Measurements from ENCODE around the gene BCAT1.
A peak's percentile ranks its signal among the peaks of the same experiment; 100 is the strongest.
"Not testable (repeated sequence)": the region's sequence is repeated elsewhere in the genome, so short reads cannot be mapped to it uniquely, and the experiment has no call there.

BCAT1 gene

DNA sequence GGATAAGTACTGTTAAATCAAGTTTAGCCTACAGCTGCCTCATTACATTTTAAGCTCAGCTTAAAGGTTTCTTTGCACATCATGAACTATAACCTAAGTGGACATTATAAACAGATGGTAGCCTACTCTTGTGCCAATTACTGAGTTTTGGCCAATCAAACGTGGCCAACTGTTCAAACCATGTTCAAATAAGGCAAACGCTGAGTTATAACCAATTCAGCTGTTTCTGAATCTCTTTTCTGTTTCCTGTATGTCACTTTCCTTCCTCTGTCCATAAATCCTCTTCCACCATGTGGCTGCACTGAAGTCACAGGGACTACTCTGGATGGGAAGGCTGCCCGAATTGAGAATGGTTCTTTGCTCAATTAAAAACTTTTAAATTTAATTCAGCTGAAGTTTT lies 98.4 kb downstream of the BCAT1 start:
- no peak for DNase-seq

DNA sequence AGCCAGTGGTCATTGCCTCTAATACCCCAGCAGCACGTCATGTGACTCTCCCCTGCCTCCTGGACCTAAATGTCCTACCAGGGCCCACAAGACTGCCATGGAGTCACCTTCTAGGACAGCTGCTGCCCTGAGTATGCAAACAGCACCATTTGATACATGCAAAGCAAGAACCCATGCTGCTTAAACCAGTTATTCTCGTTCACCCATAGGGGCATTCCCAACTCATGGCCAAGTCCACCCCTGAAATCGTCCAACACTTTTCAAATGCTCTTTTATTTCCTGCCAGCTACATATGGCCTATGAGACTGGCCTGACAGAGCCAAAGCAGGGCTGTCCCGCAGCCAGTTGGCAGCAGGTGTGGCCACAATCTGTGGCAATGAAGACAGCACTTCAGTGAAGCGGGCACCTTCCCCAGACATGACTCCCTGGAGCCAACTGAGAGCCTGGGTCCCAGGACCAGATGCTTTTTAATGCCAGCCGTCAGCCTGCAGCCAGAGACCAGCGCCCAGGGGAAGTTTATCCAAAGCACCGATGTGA lies 99.9 kb downstream of the BCAT1 start:
- DNase-seq: no peak

DNA sequence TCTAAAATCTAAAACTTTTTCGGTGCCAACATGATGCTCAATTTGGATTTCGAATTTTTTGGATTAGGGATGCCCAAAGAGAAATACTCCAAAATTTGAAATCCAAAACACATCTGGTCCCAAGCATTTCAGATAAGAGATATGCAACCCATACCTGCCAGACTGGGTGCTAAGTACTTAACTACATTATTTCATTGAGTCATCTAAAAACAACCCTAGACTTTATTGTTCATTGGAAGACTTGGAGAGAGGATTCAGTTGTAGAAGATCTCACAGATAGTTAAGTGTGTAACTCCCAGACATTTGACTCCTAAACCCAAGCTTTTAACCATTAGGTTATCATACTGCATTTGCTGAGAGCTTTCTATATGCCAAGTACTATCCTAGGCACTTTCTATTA lies 102.2 kb downstream of the BCAT1 start:
- no peak for DNase-seq

DNA sequence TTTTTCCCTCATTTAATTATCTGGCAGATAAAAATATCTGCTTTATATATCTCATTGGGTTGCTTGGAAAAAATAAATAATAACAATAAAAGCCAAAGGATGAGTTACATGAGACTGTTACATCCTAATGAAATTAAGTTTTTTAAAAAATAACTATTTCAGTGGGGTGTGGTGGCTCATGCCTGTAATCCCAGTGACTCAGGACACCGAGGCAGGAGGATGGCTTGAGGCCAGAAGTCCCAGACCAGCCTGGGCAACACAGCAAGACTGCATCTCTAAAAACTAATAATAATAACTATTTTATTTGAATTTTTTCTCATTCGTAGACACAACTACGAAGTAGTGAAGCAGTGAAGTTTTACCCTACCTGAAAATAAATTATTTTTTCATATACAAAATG lies 103.3 kb downstream of the BCAT1 start:
- DNase-seq: no peak

DNA sequence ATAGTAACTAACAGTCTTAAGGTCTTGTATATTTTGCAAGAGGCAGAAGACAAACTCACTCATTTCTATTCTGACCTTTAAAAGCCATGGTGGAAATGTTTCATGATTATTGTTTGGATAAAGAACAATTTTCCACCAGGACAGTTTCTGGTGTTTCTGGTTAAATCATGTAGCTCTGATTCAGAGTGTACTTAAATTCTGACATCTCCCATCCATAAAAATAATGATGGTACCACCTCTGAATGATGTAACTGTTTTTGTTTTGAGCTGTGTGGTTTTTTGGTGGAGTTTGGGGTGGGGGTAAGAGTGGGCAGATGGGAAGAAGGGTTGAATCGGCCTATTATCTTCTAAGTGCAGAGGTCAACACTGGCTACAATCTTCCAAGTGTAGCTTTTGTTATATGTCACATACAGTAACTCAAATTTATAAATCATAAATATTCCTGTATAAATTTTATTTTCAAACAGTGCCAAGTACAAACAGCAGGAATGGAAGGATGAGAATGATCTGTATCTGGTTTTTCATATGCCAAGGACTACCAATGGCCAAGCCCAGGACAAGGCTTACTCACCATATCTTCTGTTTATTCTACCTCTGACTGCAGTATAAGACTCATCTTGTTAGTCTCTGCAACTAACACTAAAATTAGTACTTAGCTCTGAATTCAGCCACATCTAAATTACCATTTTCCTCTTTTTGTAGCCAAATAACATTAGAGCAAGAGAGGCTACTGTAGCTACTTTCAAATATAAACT lies 108.7 kb downstream of the BCAT1 start:
- peak; percentile 76 for DNase-seq

DNA sequence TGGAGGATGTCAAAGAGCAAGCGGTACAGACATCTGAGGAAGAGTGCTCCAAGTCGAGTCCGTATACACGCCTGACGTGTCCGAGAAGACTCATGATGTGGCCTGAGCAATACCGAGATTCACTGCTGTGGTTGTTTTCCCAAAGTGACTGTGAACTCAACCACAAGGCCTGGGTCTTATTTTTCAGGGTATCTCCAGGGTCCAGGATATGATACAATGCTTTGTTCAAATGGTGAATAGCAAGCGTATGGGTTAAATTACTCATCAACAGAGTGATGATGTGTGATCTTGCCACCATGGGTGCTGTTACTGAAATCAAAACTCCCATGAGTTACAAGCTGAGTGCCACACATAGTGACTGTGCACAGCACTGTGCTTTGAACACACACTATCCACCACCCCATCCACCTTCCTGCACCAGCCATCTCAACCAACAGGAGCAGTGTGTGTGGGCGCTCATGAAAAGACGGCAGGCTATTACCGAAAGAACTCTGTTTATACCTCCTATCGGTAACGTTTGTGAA lies 109.6 kb downstream of the BCAT1 start:
- DNase-seq: peak; percentile 97

DNA sequence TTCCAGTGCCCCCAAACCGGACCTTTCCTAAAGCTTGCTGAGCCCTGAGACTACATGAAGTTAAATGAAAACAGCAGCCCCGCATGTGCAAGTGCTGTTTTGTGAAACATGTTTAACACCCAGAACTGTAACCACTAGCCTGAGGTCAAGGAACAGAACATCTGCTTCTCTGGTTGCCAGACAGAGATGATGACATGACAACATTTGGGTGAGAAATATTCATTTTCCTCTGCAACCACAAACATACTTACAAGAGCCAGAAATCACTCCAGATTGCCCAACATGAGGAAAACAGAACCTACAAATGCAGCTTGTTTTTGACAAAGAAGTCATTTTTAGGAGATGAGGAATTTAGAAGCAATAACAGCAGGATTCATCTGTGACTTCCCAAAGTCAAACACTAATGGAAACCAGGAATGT lies 110.4 kb downstream of the BCAT1 start:
- DNase-seq: peak; percentile 90

DNA sequence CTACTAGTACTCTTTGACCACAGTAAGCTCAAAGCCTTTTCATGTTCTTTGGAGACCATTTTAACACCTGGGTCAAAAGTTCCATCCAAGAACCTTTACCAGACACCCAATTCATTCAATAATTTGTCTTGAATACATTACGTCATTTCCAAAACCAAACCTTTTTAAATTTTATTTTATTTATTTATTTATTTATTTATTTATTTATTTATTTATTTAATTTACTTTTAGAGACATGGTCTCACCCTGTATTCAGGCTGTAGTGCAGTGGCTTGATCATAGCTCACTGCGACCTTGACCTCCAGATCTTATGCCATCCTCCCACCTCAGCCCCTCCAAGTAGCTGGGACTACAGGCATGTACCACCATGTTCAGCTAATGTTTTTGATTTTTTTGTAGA lies 113.5 kb downstream of the BCAT1 start:
- no peak for DNase-seq

DNA sequence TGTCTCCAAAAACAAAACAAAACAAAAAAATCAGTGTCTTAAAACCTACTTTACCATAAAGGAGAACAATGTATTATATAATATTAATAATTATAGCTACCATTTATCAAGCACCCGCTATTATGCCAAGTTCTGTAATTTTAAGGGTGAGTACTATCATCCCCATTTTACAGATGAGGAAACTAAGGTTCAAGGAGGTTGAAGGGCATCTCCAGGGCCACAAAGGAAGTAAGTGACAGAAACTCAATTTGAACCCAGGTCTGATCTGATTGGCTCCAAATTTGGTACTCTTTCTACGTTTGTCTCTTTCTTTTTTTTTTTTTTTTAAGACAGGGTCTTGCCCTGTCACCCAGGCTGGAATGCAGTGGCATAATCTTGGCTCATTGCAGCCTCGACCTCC lies 115.4 kb downstream of the BCAT1 start:
- no peak for DNase-seq

DNA sequence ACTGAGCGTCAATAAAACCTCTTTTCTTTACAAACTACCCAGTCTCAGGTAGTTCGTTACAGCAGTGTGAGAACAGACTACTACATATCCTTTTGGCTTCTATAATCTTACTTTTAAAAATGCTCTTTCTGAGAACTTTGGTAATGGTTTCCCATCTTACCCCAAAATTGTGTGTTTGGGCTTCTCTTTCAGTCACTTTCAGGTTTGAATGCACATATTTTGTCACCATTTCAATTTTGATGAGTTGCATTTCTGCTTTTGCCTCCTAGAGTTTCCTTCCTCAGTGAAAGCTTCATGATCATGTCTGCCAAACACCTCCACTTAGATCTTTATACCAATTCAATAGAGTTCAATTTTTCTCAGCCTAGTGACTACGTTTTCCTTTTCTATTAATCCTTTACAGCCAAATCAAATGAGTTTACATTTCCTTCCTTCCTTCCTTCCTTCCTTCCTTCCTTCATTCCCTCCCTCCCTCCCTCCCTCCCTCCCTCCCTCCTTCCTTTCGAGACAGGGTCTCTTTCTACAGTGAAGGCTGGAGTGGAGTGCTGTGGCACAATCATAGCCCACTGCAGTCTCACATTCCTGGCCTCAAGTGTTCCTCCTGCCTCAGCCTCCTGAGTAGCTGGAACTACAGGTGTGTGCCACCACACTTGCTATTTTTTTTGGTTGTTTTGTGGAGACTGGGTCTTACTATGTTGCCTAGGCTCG lies 124.9 kb downstream of the BCAT1 start:
- DNase-seq: no peak

DNA sequence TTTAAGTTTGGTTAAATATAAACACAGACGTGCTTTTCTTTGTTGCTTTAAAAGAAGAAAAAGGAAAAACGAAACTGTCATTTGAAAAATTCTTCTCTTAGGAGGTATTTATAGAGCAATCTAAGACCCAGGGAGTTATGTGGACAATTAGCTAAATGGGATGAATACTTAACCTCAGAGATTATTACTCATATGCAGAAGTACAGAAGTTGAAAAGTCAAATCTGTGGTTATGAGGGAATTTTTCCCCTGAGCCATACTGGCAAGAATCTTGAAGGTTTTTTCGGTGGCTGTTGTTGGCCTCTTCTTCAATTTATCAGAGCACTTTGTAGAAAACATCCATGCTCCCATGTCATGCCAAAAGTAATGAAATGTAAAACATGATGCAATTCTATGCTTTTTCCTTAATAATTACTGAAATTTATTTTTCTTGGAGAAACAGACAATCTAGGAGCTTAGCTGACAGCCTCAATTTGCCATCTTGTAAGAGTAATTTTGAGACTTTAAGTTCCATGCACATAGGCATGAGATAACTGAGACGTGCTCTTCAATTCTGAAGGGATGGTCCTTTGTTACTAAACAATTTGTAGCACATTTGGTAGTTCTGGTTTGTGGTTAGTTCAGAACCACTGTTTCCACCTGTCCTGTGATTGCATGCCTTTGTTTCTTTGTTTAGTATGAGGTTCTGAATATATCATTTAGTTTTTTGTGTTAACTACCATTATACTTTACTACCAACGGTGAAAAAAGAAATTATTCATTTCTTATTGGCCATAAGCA lies 126.6 kb downstream of the BCAT1 start:
- DNase-seq: peak; percentile 62

DNA sequence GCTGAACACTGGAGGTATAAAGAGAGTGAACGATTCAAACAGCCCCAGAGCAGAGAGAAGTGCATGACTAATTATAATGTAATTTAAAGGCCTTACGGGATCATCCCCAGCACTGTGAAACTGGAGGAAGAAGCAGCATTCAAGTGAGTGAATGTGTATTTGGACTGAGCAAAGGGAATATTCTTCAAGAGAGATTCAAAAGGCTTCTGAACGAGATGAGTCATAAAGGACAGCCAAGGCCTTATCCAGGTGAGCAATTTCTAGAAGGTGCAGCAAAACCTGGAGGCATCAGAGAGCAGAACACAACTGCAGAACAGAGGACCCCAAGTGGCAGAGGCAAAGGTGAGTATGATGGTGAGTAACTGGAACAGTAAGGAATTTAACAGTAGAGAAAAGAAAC lies 127.2 kb downstream of the BCAT1 start:
- peak; percentile 63 for DNase-seq

DNA sequence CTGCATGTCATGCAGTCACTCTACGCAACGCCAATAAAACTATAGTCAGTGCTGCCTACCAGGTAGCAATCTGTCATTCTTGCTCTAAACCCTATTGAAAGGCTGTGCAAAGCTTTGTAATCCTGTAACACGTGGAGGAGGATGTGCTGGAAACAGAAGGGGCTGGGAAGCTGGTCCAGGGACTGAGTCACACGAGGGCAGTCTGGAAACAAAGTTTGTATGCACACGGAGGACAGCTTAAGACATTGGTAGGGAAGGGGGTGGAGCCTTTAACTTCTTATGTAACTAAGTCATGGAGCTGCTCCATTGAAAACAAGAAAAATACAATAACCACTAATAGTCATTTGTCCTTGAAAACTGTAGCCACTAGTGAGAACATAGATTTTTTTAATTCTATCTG lies 128.0 kb downstream of the BCAT1 start:
- DNase-seq: no peak

DNA sequence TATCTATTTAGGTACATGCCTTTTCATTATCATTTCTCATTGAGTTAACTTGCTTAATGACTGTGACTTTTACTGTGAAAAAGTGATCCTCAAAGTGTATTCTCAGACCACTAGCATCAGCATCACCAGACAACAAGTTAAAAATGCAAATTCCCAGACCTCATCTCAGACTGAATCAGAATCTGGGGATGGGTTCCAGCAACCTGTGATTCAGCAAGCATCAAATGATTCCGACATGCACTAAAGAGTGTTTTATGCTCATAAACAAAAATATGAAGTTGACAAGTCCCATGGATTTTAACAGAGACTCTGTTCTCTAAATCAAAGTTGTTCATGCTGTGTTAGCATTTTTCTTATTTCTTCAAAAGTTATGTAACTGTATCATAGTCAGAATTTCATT lies 130.6 kb downstream of the BCAT1 start:
- DNase-seq: no peak

DNA sequence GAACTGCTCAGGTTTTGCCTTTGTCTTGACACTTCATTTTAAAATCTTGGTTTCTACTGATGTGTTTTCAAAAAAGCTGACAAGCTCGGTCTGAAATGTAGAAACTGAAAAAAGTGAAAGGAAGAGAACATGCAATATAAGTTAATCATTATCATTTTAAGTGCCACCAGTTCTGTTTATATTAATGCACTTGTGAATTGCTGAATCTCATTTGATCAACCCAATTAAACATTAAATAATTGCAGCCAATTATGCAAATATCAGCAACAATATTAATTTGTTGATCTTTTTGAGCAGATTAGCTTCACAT lies 133.8 kb downstream of the BCAT1 start:
- no peak for DNase-seq

DNA sequence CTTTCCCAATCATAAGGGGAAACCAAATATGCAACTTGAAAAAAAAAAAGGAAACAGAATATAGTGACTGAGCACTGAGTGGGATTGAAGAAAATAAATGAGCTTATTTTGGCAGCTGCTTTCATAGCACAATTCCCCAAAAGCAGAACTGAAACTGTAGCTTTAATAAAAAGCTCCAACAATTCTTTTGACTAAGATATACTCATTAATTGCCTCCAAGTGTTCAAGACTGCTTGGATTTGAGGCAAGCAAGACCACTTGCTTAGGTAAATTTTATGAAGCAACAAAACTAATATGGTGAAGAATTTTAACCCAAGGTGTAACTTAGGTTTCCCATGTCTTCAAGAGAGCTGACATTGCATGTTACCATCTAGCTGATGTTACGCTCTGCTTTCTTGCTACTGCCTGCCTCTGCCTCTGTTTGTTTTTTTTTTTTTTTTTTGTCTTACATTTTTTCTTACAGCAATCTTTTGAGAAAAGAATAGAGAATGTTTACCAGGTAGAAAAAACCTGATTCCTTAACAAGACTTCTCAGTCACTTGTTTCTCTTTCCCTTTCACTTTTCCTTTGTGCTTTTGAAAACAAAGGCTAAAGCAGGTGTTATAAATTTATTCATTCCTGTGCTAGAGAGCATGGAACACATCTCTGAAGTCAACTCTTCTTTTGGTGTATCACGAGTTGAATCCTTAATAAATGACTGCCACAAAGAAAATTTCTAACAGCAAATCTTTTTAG lies 134.4 kb downstream of the BCAT1 start:
- peak; percentile 20 for DNase-seq

DNA sequence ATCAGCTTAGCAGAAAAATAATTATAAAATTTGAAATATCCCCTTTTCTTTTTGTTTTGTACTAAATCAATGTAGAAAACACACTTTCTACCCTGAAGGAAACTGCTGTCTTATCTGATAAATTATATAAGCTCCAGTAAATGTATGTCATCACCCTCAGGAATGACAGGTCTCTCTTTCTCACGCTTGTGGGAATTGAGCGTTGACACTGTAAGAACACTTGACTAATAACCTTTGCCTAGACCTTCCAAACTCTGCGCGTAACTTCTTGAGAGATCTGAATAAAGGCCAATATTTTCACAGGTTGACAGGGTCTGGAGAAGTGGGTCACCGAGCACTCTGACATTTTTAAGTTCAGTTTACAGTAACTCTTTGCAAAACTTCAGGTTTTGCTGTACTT lies 138.5 kb downstream of the BCAT1 start:
- DNase-seq: no peak

DNA sequence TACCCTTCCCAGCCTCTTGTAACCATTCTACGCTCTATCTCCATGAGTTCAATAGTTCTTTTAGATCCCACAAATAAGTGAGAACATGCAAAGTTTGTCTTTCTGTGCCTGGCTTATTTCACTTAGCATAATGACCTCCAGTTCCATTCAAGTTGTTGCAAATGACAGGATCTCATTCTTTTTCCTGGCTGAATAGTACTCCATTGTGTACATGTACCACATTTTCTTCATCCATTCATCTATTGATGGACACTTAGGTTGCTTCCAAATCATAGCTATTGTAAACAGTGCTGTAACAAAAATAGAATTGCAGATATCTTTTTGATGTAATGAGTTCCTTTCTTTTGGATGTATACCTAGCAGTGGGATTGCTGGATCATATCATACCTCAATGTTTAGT lies 139.6 kb downstream of the BCAT1 start:
- DNase-seq: not testable (repeated sequence)

DNA sequence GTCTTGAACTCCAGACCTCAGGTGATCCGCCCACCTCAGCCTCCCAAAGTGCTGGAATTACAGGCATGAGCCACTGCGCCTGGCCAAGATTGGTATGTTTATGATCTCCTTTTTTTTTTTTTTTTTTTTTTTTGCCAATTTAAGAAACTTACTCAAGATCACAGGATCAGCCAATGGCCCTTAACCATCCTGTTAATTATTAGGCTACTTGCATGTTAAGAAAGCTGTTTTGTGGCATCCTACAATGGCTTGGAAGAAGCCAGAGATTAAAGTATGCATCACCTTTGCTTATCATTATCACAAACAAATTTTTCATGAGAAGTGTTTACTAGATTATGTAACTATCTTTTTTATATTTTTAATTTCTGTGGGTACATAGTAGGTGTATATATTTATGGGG lies 140.2 kb downstream of the BCAT1 start:
- no peak for DNase-seq

DNA sequence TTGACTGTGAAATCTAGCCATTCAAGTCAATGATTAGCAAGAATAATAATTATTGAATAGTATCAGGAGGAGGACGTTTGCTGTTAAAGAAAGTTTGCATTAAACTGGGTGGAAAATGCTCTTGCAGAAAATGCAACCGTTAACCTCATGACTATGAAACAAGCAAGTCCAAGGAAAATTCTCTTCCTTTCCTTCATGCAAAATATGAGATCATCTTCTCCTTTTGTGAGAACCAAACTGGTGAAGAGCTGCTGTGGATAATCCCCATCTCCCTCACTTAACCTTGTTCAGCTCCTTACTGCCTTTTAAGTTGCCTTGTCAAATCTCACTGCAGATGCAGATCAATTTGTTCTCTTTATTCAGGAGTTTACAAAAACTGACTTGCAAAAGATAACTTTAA lies 142.5 kb downstream of the BCAT1 start:
- no peak for DNase-seq

DNA sequence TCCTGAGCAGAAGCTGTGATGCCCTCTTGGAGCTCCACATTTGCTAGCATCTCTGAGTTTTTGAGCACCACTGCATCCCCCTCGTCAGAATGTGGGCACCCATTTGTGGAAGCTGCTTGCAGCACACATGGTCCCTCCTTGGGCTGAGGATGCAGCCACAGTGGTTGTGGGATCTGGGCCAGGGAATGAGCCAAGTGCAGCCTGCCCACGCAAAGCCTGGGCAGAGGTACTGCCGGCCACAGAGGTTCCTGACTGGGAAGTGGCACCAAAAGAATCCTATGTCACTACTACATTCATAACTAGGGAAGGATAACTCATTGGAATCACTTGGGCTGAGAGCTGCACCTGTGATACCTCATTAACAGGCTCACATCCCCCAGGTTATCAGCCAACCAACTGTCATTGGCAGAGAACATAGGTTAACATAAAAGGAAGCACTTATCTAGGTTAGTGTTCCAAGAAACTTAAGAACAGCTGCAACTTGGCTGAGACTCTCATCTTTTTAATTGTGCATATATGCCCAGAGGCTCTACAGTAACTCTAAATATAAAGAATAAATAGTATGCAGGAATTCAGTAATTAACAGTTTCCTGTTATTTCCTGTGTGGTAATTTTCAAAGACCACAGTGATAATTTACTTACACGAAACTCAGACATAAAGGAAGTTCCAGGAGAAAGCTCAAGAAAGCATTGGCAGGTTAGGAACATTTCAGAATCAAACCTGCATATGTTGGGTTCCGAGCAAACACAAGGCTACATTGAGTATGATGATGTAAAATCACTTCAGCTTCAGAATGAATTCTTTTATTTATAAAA lies 145.3 kb downstream of the BCAT1 start:
- no peak for DNase-seq

DNA sequence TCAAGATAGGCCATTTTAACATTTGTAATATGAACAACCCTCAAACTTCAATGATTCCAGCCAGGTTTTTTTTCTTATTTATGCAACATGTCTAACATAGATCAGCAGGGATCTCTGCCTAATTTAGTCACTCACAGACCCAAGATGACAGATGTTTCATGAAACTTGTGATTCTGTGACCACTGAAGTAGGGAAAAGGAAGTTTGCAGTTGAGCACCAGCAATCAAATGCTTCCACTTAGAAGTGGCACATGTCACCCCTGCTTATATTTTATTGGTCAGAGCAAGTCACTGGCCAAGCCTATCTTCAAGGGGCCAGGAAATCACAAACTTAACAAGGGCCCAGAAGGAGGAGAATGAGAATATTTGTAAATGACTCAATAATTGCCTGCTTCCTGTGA lies 150.6 kb downstream of the BCAT1 start:
- peak; percentile 52 for DNase-seq

All from activated CD4-positive, alpha-beta T cell treated with anti-CD3 and anti-CD28 coated beads, Interleukin-2, Interleukin-6, amounts not matched to agents 100 ng/mL and 50 ng/mL, durations not matched to agents 16 hours and 8 hours (primary cell).